Hindlimb muscle (tissue), 1 donor: ENCODE measurements around the gene ASB4. TPM values are rescaled to one million over a fixed set of nuclear protein-coding genes. Genes with fewer than 3 reads are reported as not detected.
"Not testable (repeated sequence)": the region's sequence is repeated elsewhere in the genome, so short reads cannot be mapped to it uniquely, and the experiment has no call there.

Experiments
- DNase-seq: peaks from one replicate; pipeline ENCODE4 v3.0.0-alpha.2; 2013
- polyA plus RNA-seq: library from polyadenylated mRNA; unstranded; fragments of 120-200 nt; gene quantifications from one replicate; pipeline ENCODE4 v1.2.1, GENCODE V29; 2013; ENCODE audit not compliant: insufficient read length

Gene ASB4
- 35.7 TPM for polyA plus RNA-seq

DNA sequence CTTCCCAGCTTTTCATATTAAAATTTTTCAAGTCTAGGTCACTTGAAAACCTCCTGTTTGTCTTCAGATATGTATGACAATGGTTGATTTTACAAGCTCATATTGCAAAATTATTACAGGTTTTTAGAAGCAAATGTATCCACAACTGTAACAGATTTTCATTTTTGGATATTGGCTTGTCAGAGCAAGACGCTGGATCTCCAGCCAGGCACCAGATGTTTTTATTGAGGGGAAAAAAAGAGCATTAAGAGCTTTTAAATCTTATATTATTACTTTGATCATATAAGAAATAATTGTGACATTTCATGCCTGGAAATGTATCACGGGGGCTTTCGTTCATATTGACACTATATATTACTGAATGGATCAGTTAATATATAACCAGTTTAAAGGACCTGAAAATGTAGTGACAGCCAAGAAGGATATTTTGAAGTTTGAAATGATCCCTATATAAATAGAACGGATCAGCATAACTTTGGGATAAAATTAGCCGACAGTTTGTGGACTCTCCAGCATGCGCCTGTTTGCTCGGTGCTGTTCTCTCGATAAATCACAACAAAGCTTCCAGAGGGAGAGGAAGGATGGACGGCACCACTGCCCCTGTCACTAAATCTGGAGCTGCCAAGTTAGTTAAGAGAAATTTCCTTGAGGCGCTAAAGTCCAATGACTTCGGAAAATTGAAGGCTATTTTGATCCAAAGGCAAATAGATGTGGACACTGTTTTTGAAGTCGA lies at the start of gene ASB4:
TSS of gene ASB4 (plus strand) at position 553 of the 733 bp plus-strand sequence. CDS start at position 582, 29 bp downstream.
- DNase-seq, result no peak

DNA sequence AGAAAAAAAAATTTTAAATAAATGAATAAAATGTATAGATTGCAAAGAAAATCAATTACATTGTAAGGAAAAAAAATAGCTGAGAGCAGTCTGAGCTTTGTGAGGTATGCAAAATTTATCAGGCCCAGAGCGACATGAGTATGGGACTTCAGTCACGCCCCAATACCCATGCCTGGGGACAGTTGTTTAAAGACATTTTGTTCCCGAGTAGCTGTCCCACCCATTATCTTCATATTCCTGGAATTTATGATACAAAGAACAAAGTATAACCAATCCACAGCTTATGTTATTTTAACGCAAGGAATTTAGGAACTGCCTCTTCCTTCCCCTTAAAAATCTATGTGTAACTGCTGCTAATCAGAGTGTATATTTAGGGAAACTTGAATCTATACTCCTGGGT lies 49.3 kb upstream of the ASB4 start:
- no peak for DNase-seq

GRCh38 chr7:95440394-95441038 lies 45.2 kb upstream of the ASB4 start:
- no peak for DNase-seq

DNA sequence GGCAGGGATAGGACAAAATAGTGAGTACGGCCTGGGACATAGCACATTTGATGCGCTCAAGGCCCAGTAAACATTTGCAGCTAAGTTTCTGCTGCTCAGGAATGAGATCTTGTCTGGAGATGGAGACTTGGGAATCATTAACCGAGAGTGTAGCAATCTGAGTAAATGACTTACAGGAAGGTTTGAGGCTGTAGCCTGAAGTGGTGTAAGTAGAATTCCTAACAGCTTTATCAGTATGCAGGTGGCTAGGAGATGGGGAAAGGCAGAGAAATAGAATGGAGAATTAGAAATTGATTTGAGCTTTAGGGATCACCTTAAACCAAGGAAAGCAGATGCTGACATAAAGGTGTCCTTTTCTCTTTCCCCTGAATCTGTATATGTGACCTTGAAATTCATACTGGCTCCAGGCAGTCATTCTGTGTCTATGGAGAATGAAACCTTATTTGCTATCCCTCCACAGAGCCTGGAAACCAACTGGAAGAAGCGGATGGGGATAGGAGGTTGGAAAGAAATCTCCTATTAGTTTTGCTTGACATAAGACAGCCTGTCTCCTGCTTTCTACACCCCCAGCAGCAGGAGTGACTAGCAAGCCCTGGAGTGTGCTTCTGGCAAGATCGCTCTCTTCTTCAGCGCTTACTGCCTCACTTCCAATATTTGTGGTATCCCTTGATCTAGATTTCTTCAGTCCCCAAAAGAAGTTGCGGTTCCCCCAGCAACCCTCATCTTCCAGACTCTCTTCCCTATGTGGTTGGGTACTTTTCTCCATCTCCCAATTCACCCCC lies 44.5 kb upstream of the ASB4 start:
- no peak for DNase-seq

GRCh38 chr7:95444796-95445195 lies 40.9 kb upstream of the ASB4 start:
- DNase-seq, result no peak

- DNase-seq, result no peak
These were observed 39.1 kb upstream of the ASB4 start for GRCh38 chr7:95446618-95447017.

GRCh38 chr7:95454438-95455045 lies 31.2 kb upstream of the ASB4 start:
- no peak for DNase-seq

GRCh38 chr7:95457947-95458346 lies 27.8 kb upstream of the ASB4 start:
- no peak for DNase-seq

- DNase-seq, result not testable (repeated sequence)
These were observed 25.1 kb upstream of the ASB4 start for GRCh38 chr7:95460653-95461052.

- DNase-seq, result no peak
These were observed 17.7 kb upstream of the ASB4 start for GRCh38 chr7:95467912-95468607.

DNA sequence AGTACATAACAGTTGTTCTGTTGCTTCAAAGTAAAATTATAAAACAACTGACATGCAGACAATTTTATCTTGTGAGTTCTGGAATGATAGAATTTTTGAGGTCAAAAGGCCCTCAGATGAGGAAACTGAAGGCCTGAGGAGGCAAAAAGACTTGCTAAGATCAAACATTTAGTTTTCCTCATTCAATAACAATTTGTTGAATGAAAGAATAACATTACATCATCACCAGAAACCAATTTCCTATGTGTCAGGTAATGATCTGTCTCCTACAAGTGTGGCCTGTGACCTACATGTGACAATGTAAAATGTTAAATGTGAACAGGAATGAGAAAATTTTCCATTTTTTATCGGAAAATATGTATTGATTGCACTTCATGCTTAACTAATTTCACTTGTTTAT lies 16.6 kb upstream of the ASB4 start:
- DNase-seq, result no peak

DNA sequence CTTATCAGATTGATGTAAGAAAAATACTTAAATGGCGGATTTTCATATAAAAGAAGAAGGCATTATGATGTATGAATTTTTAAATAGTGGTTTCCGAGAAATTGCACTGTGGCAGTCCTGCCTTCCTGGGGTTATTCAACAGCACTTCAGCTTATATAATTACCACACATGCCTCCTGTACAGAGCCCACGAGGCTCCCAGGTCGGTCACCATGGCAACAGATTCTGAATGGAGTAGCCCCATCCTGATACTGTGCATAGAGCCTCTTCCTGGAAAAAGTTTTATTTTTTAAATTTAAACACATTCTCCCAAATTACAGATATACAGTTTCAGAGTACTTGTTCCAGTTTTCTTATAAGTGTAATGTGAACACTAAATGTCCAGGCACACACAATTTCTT lies 15.9 kb upstream of the ASB4 start:
- no peak for DNase-seq

- no peak for DNase-seq
These were observed 15.3 kb upstream of the ASB4 start for GRCh38 chr7:95470452-95470851.

- DNase-seq, result no peak
These were observed 14.7 kb upstream of the ASB4 start for GRCh38 chr7:95471071-95471470.

- DNase-seq, result peak; percentile 75
These were observed 13.1 kb upstream of the ASB4 start for GRCh38 chr7:95472581-95473161.

DNA sequence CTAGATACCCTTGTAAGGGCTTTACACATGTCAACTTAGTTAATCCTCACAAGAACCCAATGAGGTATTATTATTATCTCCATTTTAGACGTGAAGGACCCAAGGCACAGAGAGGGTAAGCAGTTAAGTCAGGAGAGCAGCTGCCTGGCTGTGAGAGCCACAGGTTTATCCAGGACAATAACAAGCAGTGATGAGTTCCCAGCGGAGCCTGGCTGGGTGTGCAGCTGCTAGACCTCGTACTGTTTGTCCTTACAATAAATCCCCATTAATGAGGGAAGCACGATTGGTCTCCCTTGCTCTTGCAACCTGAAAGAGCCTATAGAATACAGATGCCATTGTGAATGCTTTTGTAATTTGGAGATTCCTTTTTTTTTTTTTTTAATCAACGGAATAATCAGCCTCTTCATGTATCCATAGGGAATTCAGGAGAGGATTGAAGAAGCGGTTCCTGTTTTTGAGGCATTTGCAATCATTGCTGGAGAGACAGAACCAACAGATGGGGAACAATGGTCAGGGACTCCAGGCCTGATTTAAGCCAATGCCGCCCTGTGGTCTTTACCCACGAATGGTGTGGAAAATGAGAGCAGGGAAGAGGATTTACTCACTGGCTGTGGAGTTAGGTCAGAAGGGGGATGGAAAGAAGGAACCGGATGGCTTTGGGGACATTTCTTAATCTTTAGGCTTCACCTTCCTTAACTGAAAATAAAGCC lies 12.3 kb upstream of the ASB4 start:
- DNase-seq, result peak; percentile 72

- no peak for DNase-seq
These were observed 9.5 kb upstream of the ASB4 start for GRCh38 chr7:95476072-95476847.

GRCh38 chr7:95476904-95477594 lies 8.7 kb upstream of the ASB4 start:
- DNase-seq, result peak; percentile 82

DNA sequence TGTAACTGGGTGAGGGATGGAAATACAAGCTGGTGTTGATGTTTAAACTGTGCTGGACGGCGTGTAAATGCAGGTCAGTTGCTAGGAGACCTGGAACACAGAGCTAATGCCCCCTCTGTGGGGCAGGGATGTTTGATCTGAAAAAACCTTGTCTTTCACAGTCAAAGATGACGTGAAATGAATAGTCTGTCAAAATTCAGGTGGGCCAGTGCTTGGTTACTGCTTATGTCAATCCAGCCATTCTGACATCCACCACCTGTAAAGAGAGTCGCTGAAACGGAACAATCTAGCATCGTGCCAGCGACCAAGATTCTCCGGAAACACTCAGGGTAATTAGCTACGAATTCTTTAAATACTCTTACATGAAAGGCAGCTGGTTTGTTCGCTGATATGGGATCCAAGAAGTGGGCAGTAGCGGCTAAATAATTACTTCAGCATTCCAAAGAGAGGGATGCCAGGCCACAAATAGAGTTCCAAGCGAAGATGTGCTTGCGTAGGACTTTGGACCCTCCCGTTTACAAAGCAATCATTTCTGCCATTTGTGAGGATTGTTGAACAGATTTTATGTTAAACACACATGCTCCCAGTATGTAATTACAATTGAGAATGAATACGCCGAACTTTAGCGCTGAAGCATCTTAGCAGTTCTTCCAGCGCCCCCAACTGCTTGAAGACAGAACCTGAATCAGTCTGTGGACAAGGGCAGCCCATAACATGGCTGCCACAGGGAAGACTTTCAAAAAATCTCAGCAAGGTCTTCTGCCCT lies 7.3 kb upstream of the ASB4 start:
- DNase-seq, result no peak
